Measurements from ENCODE around the gene DPF1. TPM values are rescaled to one million over a fixed set of nuclear protein-coding genes. Genes with fewer than 3 reads are reported as not detected.

The DPF1 gene
- polyA plus RNA-seq, 1 donor (not counting 4 experiments of a cell fraction or from before 2014, with no cell fraction given) = 1.5 TPM

DNA sequence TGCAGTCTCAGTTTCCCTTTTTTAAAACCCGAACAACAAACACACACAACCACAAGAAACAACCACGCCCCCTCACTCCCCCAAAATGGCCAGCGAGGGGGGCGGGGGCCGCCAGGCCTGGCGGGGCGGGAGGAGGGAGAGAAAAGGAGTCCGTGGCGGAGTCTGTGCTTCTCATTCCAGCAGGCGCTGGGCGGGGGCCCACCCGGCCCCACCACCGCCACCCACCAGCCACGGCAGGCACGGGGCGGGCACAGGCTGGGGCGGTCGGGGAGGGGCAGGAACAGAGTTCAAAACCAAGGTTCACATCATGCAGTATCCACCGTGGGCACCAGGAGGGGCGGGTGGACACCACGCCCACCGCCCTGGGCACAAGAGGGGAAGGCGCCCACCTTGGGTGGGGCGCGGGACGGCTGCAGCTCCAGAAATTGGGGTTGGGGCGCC, 12.9 kb downstream of the DPF1 start:
- TF ChIP-seq EZH2 (IDR thresholded peaks at IDR 0.05; ENCODE audit: low read length) (no peak), CTCF (optimal IDR thresholded peaks at IDR 0.05 in 1 of 3, IDR thresholded peaks at IDR 0.05 in 1 of 3, conservative IDR thresholded peaks at IDR 0.05 in 1 of 3; ENCODE audit: extremely low read depth in 1 of 3, insufficient read depth in 2 of 3, low read length in 3 of 3) (no peak)
- Histone ChIP-seq H2AFZ (ENCODE audit: control insufficient read depth, low read length) (no peak overlapping the region), H3K9ac (ENCODE audit: control insufficient read depth, extremely low read depth, insufficient read depth, low read length) (no peak overlapping the region), H3K4me3 (ENCODE audit: control insufficient read depth in 2 of 3, extremely low read depth in 1 of 3, insufficient read depth in 2 of 3, low read depth in 1 of 3, low read length in 3 of 3) (no peak overlapping the region), H4K20me1 (ENCODE audit: control insufficient read depth, extremely low read depth, insufficient read depth, low read length) (no peaks in the 10 kb centered on the region), H3K36me3 (ENCODE audit: control insufficient read depth in 2 of 2, extremely low read depth in 1 of 2, insufficient read depth in 2 of 2, low read length in 2 of 2) (peaks cover 0 to 3% of the 10 kb centered on the region in 2 experiments), H3K79me2 (ENCODE audit: control insufficient read depth, insufficient read depth, low read length) (no peaks in the 10 kb centered on the region), H3K9me1 (ENCODE audit: control insufficient read depth, extremely low read depth, insufficient read depth, low read length) (peaks cover 2% of the 10 kb centered on the region), H3K4me2 (ENCODE audit: control insufficient read depth, extremely low read depth, insufficient read depth, low read depth, low read length) (no peak overlapping the region), H3K4me1 (ENCODE audit: control insufficient read depth, extremely low read depth, insufficient read depth, low read length) (peaks cover 14% of the 10 kb centered on the region), H3K27ac (ENCODE audit: control insufficient read depth, insufficient read depth, low read length) (no peak overlapping the region), H3K9me3 (ENCODE audit: control insufficient read depth, low read depth, low read length) (no peaks in the 10 kb centered on the region), H3K27me3 (ENCODE audit: control insufficient read depth, extremely low read depth, insufficient read depth, low read length) (peaks cover 7% of the 10 kb centered on the region)
- no peak for FAIRE-seq
- dilution Hi-C loops (cut with MboI; ENCODE audit: extremely low pct_ligation_motif_present, low sequenced_read_pairs) = no loop called here
- no peak for DNase-seq (ENCODE audit: low read depth, low spot score)

DNA sequence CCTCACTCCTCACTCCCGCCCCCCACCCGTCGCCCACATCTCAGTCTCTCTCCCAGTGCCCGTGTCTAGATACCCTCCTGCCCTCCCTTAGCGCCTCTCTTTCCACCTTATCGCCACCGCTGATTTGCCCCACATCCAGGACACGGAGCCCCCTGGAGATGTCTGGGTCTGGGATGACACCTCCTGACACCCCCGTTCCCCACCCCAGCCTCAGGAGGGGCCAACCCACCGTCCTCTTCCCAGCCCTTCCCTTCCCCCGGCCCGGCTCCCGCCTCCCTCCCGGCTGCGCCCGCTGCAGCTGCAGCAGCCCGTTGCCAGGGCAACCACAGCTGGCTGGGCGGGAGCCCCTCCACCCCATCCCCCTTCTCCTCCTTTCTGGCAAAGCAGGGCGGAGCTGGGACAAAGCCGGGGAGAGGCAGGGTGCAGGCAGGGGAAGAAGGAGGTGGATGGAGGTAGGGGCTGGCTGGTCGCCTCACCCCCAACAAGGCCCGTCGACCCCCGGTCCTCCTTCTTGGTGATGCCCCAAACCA, 13.5 kb downstream of the DPF1 start:
- dilution Hi-C loops (cut with MboI; ENCODE audit: extremely low pct_ligation_motif_present, low sequenced_read_pairs) = no loop called here
- peaks cover 7% of the 10 kb centered on the region for H3K27me3 ChIP-seq (ENCODE audit: control insufficient read depth, extremely low read depth, insufficient read depth, low read length)
- H3K36me3 ChIP-seq (ENCODE audit: control insufficient read depth in 2 of 2, extremely low read depth in 1 of 2, insufficient read depth in 2 of 2, low read length in 2 of 2) = peaks cover 2 to 5% of the 10 kb centered on the region in 2 experiments
- no peak overlapping the region for H3K27ac ChIP-seq (ENCODE audit: control insufficient read depth, insufficient read depth, low read length)
- H3K4me1 ChIP-seq (ENCODE audit: control insufficient read depth, extremely low read depth, insufficient read depth, low read length) = peaks cover 14% of the 10 kb centered on the region
- FAIRE-seq (no peak), DNase-seq (ENCODE audit: low read depth, low spot score) (no peak)
- TF ChIP-seq EZH2 (IDR thresholded peaks at IDR 0.05; ENCODE audit: low read length) = no peak
- TF ChIP-seq CTCF (optimal IDR thresholded peaks at IDR 0.05 in 1 of 3, IDR thresholded peaks at IDR 0.05 in 1 of 3, conservative IDR thresholded peaks at IDR 0.05 in 1 of 3; ENCODE audit: extremely low read depth in 1 of 3, insufficient read depth in 2 of 3, low read length in 3 of 3) = no peak
- no peak overlapping the region for H3K4me2 ChIP-seq (ENCODE audit: control insufficient read depth, extremely low read depth, insufficient read depth, low read depth, low read length)
- no peaks in the 10 kb centered on the region for H3K79me2 ChIP-seq (ENCODE audit: control insufficient read depth, insufficient read depth, low read length)
- no peaks in the 10 kb centered on the region for H4K20me1 ChIP-seq (ENCODE audit: control insufficient read depth, extremely low read depth, insufficient read depth, low read length)
- H2AFZ ChIP-seq (ENCODE audit: control insufficient read depth, low read length) = no peak overlapping the region
- peaks cover 2% of the 10 kb centered on the region for H3K9me1 ChIP-seq (ENCODE audit: control insufficient read depth, extremely low read depth, insufficient read depth, low read length)
- H3K9ac ChIP-seq (ENCODE audit: control insufficient read depth, extremely low read depth, insufficient read depth, low read length) = no peak overlapping the region
- H3K4me3 ChIP-seq (ENCODE audit: control insufficient read depth in 2 of 3, extremely low read depth in 1 of 3, insufficient read depth in 2 of 3, low read depth in 1 of 3, low read length in 3 of 3) = no peak overlapping the region
- no peaks in the 10 kb centered on the region for H3K9me3 ChIP-seq (ENCODE audit: control insufficient read depth, low read depth, low read length)
